Keratinocyte (primary cell): ENCODE results near the gene OR10K2.

Source experiments
- EZH2 ChIP-seq: IDR thresholded peaks from one replicate; pipeline ENCODE4 v1.6.1; 2012; ENCODE audit warnings: inconsistent platforms, mild to moderate bottlenecking, low read length, moderate library complexity
- TF ChIP-seq, protein P1 (sequence below), 3 experiments: IDR thresholded peaks in 1 of 3; conservative IDR thresholded peaks in 1 of 3; optimal IDR thresholded peaks in 1 of 3; 2 replicates in 2 of 3; 3 replicates in 1 of 3; pipeline versions ENCODE3 to v1.5.1; 2011; ENCODE audit warnings: low read length in 3 of 3, mild to moderate bottlenecking in 3 of 3, moderate library complexity in 2 of 3, control low read depth in 1 of 3, inconsistent platforms in 1 of 3; ENCODE audit not compliant: insufficient read depth in 2 of 3; ENCODE audit errors: extremely low read depth in 1 of 3

DNA sequence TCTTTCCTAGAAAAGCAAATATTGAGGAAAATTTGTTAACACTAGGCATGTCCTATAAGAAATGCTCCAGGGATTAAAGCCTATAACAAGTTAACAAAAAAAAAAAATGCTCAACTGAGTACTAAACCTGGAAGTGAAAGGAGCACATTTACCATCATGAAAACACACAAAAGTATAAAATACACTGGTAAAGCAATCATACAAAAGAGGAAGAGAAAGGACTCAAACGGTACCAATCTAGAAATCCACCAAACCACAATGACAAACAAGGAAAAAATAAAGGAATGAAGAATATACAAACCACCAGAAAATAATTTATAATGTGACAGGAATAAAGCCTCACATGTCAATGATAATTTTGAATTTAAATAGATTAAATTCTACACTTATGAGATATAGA, 51.2 kb downstream of the OR10K2 start:
- TF ChIP-seq, protein P1, sequence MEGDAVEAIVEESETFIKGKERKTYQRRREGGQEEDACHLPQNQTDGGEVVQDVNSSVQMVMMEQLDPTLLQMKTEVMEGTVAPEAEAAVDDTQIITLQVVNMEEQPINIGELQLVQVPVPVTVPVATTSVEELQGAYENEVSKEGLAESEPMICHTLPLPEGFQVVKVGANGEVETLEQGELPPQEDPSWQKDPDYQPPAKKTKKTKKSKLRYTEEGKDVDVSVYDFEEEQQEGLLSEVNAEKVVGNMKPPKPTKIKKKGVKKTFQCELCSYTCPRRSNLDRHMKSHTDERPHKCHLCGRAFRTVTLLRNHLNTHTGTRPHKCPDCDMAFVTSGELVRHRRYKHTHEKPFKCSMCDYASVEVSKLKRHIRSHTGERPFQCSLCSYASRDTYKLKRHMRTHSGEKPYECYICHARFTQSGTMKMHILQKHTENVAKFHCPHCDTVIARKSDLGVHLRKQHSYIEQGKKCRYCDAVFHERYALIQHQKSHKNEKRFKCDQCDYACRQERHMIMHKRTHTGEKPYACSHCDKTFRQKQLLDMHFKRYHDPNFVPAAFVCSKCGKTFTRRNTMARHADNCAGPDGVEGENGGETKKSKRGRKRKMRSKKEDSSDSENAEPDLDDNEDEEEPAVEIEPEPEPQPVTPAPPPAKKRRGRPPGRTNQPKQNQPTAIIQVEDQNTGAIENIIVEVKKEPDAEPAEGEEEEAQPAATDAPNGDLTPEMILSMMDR (optimal IDR thresholded peaks at IDR 0.05 in 1 of 3, IDR thresholded peaks at IDR 0.05 in 1 of 3, conservative IDR thresholded peaks at IDR 0.05 in 1 of 3; ENCODE audit: extremely low read depth in 1 of 3, insufficient read depth in 2 of 3, low read length in 3 of 3): no peak
- no peak for TF ChIP-seq EZH2
